Measurements from ENCODE around the gene RGS12. TPM values are rescaled to one million over a fixed set of nuclear protein-coding genes. Genes with fewer than 3 reads are reported as not detected.

Gene RGS12
- total and polyA plus RNA-seq, 4 donors = 10.3 to 40.4 (median 26.1) TPM

- DNase-seq = peak in 1 of 2 donors; percentile 52
- intact Hi-C loops (cut with DNase I) = no loop called here
- no peak for ATAC-seq (ENCODE audit: low FRiP score)
- Histone ChIP-seq H3K4me1 (ENCODE audit: control insufficient read depth in 1 of 2, insufficient read depth in 2 of 2, low read length in 2 of 2) (no peaks in the 10 kb centered on the region), H3K36me3 (ENCODE audit: control insufficient read depth in 1 of 2, insufficient read depth in 2 of 2, low read length in 1 of 2) (no peaks in the 10 kb centered on the region), H3K27me3 (ENCODE audit: control insufficient read depth in 1 of 2, insufficient read depth in 2 of 2, low read length in 1 of 2) (no peaks in the 10 kb centered on the region), H3K9me3 (ENCODE audit: control insufficient read depth, low read length) (no peaks in the 10 kb centered on the region), H3K4me3 (ENCODE audit: low read length in 2 of 2) (no peak within 1 kb of the TSS), H3K27ac (ENCODE audit: low read depth in 1 of 2, low read length in 2 of 2) (no peak within 1 kb of the TSS)
- WGBS, 2 donors = 86 to 88% methylated on average over 72 of the region's 72 CpGs
Observed at GRCh38 chr4:3248811-3249661, 43.8 kb upstream of the RGS12 start, which contains the start of gene MSANTD1. Gene MSANTD1 (plus strand): TSS chr4:3249159. CDS start chr4:3249223, 64 bp downstream.

GRCh38 chr4:3249711-3250437, 42.9 kb upstream of the RGS12 start:
- Histone ChIP-seq H3K36me3 (ENCODE audit: control insufficient read depth in 1 of 2, insufficient read depth in 2 of 2, low read length in 1 of 2) (no peaks in the 10 kb centered on the region), H3K4me3 (ENCODE audit: low read length in 2 of 2) (no peak overlapping the region), H3K27ac (ENCODE audit: low read depth in 1 of 2, low read length in 2 of 2) (no peak overlapping the region), H3K27me3 (ENCODE audit: control insufficient read depth in 1 of 2, insufficient read depth in 2 of 2, low read length in 1 of 2) (no peaks in the 10 kb centered on the region), H3K9me3 (ENCODE audit: control insufficient read depth, low read length) (no peaks in the 10 kb centered on the region), H3K4me1 (ENCODE audit: control insufficient read depth in 1 of 2, insufficient read depth in 2 of 2, low read length in 2 of 2) (no peaks in the 10 kb centered on the region)
- ATAC-seq (ENCODE audit: low FRiP score) (no peak), DNase-seq (peak in 1 of 2 donors; percentile 35)
- WGBS, 2 donors = 87 to 95% methylated on average over 20 of the region's 20 CpGs
- intact Hi-C loops (cut with DNase I) = no loop called here

- 83 to 92% methylated on average over 14 of the region's 14 CpGs for WGBS, 2 donors
- Histone ChIP-seq H3K36me3 (ENCODE audit: control insufficient read depth in 1 of 2, insufficient read depth in 2 of 2, low read length in 1 of 2) (no peaks in the 10 kb centered on the region), H3K27me3 (ENCODE audit: control insufficient read depth in 1 of 2, insufficient read depth in 2 of 2, low read length in 1 of 2) (no peaks in the 10 kb centered on the region), H3K4me3 (ENCODE audit: low read length in 2 of 2) (no peak overlapping the region), H3K4me1 (ENCODE audit: control insufficient read depth in 1 of 2, insufficient read depth in 2 of 2, low read length in 2 of 2) (no peaks in the 10 kb centered on the region), H3K9me3 (ENCODE audit: control insufficient read depth, low read length) (no peaks in the 10 kb centered on the region), H3K27ac (ENCODE audit: low read depth in 1 of 2, low read length in 2 of 2) (no peak overlapping the region)
- intact Hi-C loops (cut with DNase I) = no loop called here
- DNase-seq = peak; percentile 36 to 43
- no peak for ATAC-seq (ENCODE audit: low FRiP score)
Observed at GRCh38 chr4:3250438-3250955, 42.3 kb upstream of the RGS12 start.

- Histone ChIP-seq H3K4me3 (ENCODE audit: low read length in 2 of 2) (no peak overlapping the region), H3K27me3 (ENCODE audit: control insufficient read depth in 1 of 2, insufficient read depth in 2 of 2, low read length in 1 of 2) (no peaks in the 10 kb centered on the region), H3K27ac (ENCODE audit: low read depth in 1 of 2, low read length in 2 of 2) (no peak overlapping the region), H3K9me3 (ENCODE audit: control insufficient read depth, low read length) (no peaks in the 10 kb centered on the region), H3K36me3 (ENCODE audit: control insufficient read depth in 1 of 2, insufficient read depth in 2 of 2, low read length in 1 of 2) (no peaks in the 10 kb centered on the region), H3K4me1 (ENCODE audit: control insufficient read depth in 1 of 2, insufficient read depth in 2 of 2, low read length in 2 of 2) (no peaks in the 10 kb centered on the region)
- DNase-seq (peak; percentile 43 to 55), ATAC-seq (ENCODE audit: low FRiP score) (no peak)
- WGBS, 2 donors = 89 to 91% methylated on average over 19 of the region's 19 CpGs
- intact Hi-C loops (cut with DNase I) = no loop called here
Observed at GRCh38 chr4:3250956-3251690, 41.7 kb upstream of the RGS12 start.

- Histone ChIP-seq H3K4me3 (ENCODE audit: low read length in 2 of 2) (no peak overlapping the region), H3K27me3 (ENCODE audit: control insufficient read depth in 1 of 2, insufficient read depth in 2 of 2, low read length in 1 of 2) (no peaks in the 10 kb centered on the region), H3K9me3 (ENCODE audit: control insufficient read depth, low read length) (no peaks in the 10 kb centered on the region), H3K4me1 (ENCODE audit: control insufficient read depth in 1 of 2, insufficient read depth in 2 of 2, low read length in 2 of 2) (no peaks in the 10 kb centered on the region), H3K36me3 (ENCODE audit: control insufficient read depth in 1 of 2, insufficient read depth in 2 of 2, low read length in 1 of 2) (no peaks in the 10 kb centered on the region), H3K27ac (ENCODE audit: low read depth in 1 of 2, low read length in 2 of 2) (no peak overlapping the region)
- intact Hi-C loops (cut with DNase I) = no loop called here
- DNase-seq (peak; percentile 30 to 44), ATAC-seq (ENCODE audit: low FRiP score) (no peak)
- WGBS, 2 donors = 96 to 97% methylated on average over 11 of the region's 11 CpGs
Observed at GRCh38 chr4:3251691-3252479, 40.9 kb upstream of the RGS12 start.

GRCh38 chr4:3252480-3252828, 40.4 kb upstream of the RGS12 start:
- Histone ChIP-seq H3K36me3 (ENCODE audit: control insufficient read depth in 1 of 2, insufficient read depth in 2 of 2, low read length in 1 of 2) (no peaks in the 10 kb centered on the region), H3K27ac (ENCODE audit: low read depth in 1 of 2, low read length in 2 of 2) (no peak overlapping the region), H3K27me3 (ENCODE audit: control insufficient read depth in 1 of 2, insufficient read depth in 2 of 2, low read length in 1 of 2) (no peaks in the 10 kb centered on the region), H3K9me3 (ENCODE audit: control insufficient read depth, low read length) (no peaks in the 10 kb centered on the region), H3K4me1 (ENCODE audit: control insufficient read depth in 1 of 2, insufficient read depth in 2 of 2, low read length in 2 of 2) (no peaks in the 10 kb centered on the region), H3K4me3 (ENCODE audit: low read length in 2 of 2) (no peak overlapping the region)
- ATAC-seq (ENCODE audit: low FRiP score) (no peak), DNase-seq (no peak)
- intact Hi-C loops (cut with DNase I) = no loop called here
- WGBS, 2 donors = 96 to 97% methylated on average over 3 of the region's 3 CpGs

GRCh38 chr4:3252831-3253641, 39.8 kb upstream of the RGS12 start:
- Histone ChIP-seq H3K36me3 (ENCODE audit: control insufficient read depth in 1 of 2, insufficient read depth in 2 of 2, low read length in 1 of 2) (no peaks in the 10 kb centered on the region), H3K27me3 (ENCODE audit: control insufficient read depth in 1 of 2, insufficient read depth in 2 of 2, low read length in 1 of 2) (no peaks in the 10 kb centered on the region), H3K9me3 (ENCODE audit: control insufficient read depth, low read length) (no peaks in the 10 kb centered on the region), H3K4me1 (ENCODE audit: control insufficient read depth in 1 of 2, insufficient read depth in 2 of 2, low read length in 2 of 2) (no peaks in the 10 kb centered on the region), H3K4me3 (ENCODE audit: low read length in 2 of 2) (no peak overlapping the region), H3K27ac (ENCODE audit: low read depth in 1 of 2, low read length in 2 of 2) (no peak overlapping the region)
- no peak for ATAC-seq (ENCODE audit: low FRiP score)
- 93 to 94% methylated on average over 38 of the region's 38 CpGs for WGBS, 2 donors
- intact Hi-C loops (cut with DNase I) = no loop called here
- peak; percentile 34 to 75 for DNase-seq

Measured in aorta (tissue), 5 donors.